ENCODE data around the gene FBXO44. TPM values are rescaled to one million over a fixed set of nuclear protein-coding genes. Genes with fewer than 3 reads are reported as not detected.

Gene FBXO44
- total and polyA plus RNA-seq, 12 donors = 6.3 to 121 (median 38.1) TPM

DNA sequence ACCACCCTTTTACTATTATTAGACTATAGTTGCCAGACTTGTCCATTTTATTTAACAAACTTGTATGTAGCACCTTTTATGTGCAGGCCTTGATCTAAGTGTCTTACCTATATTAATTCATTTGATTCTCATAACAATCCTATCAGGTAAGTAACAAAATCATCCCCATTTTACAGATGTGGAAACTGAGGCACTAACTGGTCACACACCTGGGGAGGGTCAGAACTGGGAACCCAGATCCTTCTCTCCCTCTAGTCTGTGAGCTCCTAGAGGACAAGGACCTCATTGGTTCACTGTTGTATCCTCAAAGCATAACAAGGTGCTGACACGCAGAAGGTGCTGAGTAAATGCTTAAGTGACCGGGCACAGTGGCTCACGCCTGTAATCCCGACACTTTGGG, 15.3 kb upstream of the FBXO44 start:
- H3K4me1 ChIP-seq (replicated peaks in 1 of 2) = no peaks in the 10 kb centered on the region
- TF ChIP-seq, protein P1, sequence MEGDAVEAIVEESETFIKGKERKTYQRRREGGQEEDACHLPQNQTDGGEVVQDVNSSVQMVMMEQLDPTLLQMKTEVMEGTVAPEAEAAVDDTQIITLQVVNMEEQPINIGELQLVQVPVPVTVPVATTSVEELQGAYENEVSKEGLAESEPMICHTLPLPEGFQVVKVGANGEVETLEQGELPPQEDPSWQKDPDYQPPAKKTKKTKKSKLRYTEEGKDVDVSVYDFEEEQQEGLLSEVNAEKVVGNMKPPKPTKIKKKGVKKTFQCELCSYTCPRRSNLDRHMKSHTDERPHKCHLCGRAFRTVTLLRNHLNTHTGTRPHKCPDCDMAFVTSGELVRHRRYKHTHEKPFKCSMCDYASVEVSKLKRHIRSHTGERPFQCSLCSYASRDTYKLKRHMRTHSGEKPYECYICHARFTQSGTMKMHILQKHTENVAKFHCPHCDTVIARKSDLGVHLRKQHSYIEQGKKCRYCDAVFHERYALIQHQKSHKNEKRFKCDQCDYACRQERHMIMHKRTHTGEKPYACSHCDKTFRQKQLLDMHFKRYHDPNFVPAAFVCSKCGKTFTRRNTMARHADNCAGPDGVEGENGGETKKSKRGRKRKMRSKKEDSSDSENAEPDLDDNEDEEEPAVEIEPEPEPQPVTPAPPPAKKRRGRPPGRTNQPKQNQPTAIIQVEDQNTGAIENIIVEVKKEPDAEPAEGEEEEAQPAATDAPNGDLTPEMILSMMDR (IDR thresholded peaks at IDR 0.05) = no peak
- no peak for TF ChIP-seq POLR2A (IDR thresholded peaks at IDR 0.05)
- no peaks in the 10 kb centered on the region for H3K9me3 ChIP-seq (replicated peaks in 1 of 3)
- WGBS, 4 donors = 76 to 85% (median 84%) methylated on average over 4 of the region's 4 CpGs
- no peak for DNase-seq
- intact Hi-C loops (cut with DNase I) = no loop called here
- no peaks in the 10 kb centered on the region for H3K36me3 ChIP-seq (replicated peaks in 1 of 2)
- no peak overlapping the region for H3K4me3 ChIP-seq
- no peaks in the 10 kb centered on the region for H3K27me3 ChIP-seq
- H3K27ac ChIP-seq = no peak overlapping the region

DNA sequence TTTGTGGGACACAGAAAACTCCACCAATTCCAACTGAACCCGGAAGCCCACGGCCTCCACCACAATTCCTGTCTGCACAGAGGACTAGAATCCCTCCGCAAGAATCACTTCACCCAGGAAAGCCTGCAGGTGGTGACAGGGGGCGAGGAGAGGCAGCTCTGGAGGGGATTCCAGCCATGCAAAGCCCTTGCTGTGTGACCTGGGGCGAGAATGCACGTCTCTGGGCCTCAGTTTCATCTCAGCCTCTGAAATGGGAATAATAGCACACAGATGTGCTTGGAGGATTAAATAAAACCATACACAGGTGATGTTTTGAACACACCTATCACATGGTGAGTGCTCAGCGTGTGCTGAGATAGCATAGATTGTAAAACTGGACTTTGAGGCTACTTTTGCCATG, 14.6 kb upstream of the FBXO44 start:
- intact Hi-C loops (cut with DNase I) = loop anchor here (5.0 to 10.0 kb wide), 5 partner anchors 303 to 603 kb away; partner anchors contain the start of gene MASP2 (in 1 of the 2)

DNA sequence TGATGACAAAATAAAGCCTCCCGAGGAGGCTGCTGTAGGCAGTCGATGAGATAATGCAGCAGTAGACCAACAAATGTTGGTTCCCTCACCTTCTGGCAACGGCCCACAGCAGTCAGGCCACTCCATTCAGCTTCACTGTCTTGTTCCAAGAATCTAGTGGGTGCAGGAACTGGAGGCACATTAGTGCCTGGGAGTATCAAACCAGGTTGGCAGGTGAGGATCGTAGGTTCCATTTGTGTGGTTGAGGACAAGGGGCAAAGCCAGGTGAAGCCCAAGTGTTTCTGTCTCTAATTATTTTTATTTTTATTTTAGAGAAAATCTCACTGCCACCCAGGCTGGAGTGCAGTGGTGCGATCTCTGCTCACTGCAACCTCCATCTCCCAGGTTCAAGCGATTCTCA, 13.7 kb upstream of the FBXO44 start:
- Histone ChIP-seq H3K27me3 (no peaks in the 10 kb centered on the region), H3K36me3 (replicated peaks in 1 of 2) (no peaks in the 10 kb centered on the region), H3K27ac (no peak overlapping the region), H3K4me1 (replicated peaks in 1 of 2) (no peaks in the 10 kb centered on the region), H3K4me3 (no peak overlapping the region), H3K9me3 (replicated peaks in 1 of 3) (no peaks in the 10 kb centered on the region)
- TF ChIP-seq, protein P1 (IDR thresholded peaks at IDR 0.05) = no peak
- TF ChIP-seq POLR2A (IDR thresholded peaks at IDR 0.05) = no peak
- 57 to 62% (median 59%) methylated on average over 6 of the region's 6 CpGs for whole genome bisulfite sequencing, 4 donors
- intact Hi-C loops (cut with DNase I) = loop anchor here (5.0 to 10.0 kb wide), 5 partner anchors 304 to 604 kb away; partner anchors contain the start of gene MASP2 (in 1 of the 2)
- DNase-seq = no peak

More for the DNA sequence above, 14.6 kb upstream of the FBXO44 start:
- WGBS, 4 donors = 61 to 70% (median 64%) methylated on average over 7 of the region's 7 CpGs
- Histone ChIP-seq H3K4me1 (replicated peaks in 1 of 2) (no peaks in the 10 kb centered on the region), H3K36me3 (replicated peaks in 1 of 2) (no peaks in the 10 kb centered on the region), H3K9me3 (replicated peaks in 1 of 3) (no peaks in the 10 kb centered on the region), H3K27me3 (no peaks in the 10 kb centered on the region), H3K4me3 (no peak overlapping the region), H3K27ac (no peak overlapping the region)
- DNase-seq = no peak
- TF ChIP-seq, protein P1 (IDR thresholded peaks at IDR 0.05) = no peak
- no peak for TF ChIP-seq POLR2A (IDR thresholded peaks at IDR 0.05)

DNA sequence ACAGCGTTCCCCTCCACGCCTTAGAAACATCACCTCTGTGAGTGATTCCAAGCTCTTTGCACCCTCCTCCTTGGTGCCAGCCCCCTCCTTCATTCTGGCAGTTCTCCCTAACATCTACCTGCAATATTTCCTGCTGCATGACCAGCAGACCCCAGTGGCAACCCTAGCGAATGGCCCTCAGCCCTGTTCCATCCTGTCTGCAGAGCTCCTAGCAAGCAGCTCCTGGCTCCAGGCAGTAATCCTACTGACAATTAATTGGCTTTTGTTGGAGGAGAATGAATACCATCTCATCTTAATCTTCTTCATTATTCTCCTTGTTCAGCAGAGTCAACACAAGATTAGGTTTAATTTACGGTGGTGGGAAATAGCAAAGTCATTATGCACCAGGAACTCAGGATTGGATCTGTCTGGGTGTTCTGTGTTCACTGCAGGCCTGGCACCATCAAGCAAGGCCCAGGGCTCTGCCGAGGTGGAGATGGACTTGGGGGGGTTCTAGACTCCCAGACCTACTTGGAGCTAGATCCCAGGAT, 12.8 kb upstream of the FBXO44 start:
- TF ChIP-seq, protein P1 (IDR thresholded peaks at IDR 0.05) = no peak
- TF ChIP-seq POLR2A (IDR thresholded peaks at IDR 0.05) = no peak
- Histone ChIP-seq H3K4me3 (no peak overlapping the region), H3K36me3 (replicated peaks in 1 of 2) (no peaks in the 10 kb centered on the region), H3K9me3 (replicated peaks in 1 of 3) (no peaks in the 10 kb centered on the region), H3K27me3 (no peaks in the 10 kb centered on the region), H3K27ac (no peak overlapping the region), H3K4me1 (replicated peaks in 1 of 2) (no peaks in the 10 kb centered on the region)
- intact Hi-C loops (cut with DNase I) = loop anchor here (5.0 to 10.0 kb wide), 5 partner anchors 305 to 605 kb away; partner anchors contain the start of gene MASP2 (in 1 of the 2)
- DNase-seq = no peak
- 19 to 42% (median 35%) methylated on average over 3 to 5 of the region's 5 CpGs for WGBS, 4 donors

All from adrenal gland (tissue), 12 donors.